ENCODE results near the gene TRMT112. TPM values are rescaled to one million over a fixed set of nuclear protein-coding genes. Genes with fewer than 3 reads are reported as not detected.

TRMT112 gene
- total RNA-seq, 1 experiment from 2014 or later: 494 TPM

- no peak for DNase-seq (ENCODE audit: low read depth)
- in situ Hi-C loops (cut with HindIII; ENCODE audit: low pct_unique_long_range_greater_than_20kb, low sequenced_read_pairs): no loop called here
Observed at GRCh38 chr11:64287676-64288352, 29.5 kb downstream of the TRMT112 start.

- in situ Hi-C loops (cut with HindIII; ENCODE audit: low pct_unique_long_range_greater_than_20kb, low sequenced_read_pairs): no loop called here
- no peak for DNase-seq (ENCODE audit: low read depth)
Observed at GRCh38 chr11:64286801-64287159, 30.6 kb downstream of the TRMT112 start.

- no peak for DNase-seq (ENCODE audit: low read depth)
Observed at GRCh38 chr11:64285885-64286800, 31.2 kb downstream of the TRMT112 start.

GRCh38 chr11:64284962-64285884 is 32.1 kb downstream of the TRMT112 start, which contains the start of gene GPR137:
TSS of gene GPR137 (plus strand) at chr11:64285848. CDS start at chr11:64286525, 677 bp downstream.
- DNase-seq (ENCODE audit: low read depth): peak; percentile 75
- in situ Hi-C loops (cut with HindIII; ENCODE audit: low pct_unique_long_range_greater_than_20kb, low sequenced_read_pairs): no loop called here

More at GRCh38 chr11:64285885-64286800, 31.2 kb downstream of the TRMT112 start:
- in situ Hi-C loops (cut with HindIII; ENCODE audit: low pct_unique_long_range_greater_than_20kb, low sequenced_read_pairs): no loop called here

GRCh38 chr11:64284048-64284961 is 33.1 kb downstream of the TRMT112 start, which contains the start of gene BAD:
TSS of gene BAD (minus strand) at chr11:64284665. CDS start at chr11:64284368, 297 bp downstream.
- in situ Hi-C loops (cut with HindIII; ENCODE audit: low pct_unique_long_range_greater_than_20kb, low sequenced_read_pairs): no loop called here
- DNase-seq (ENCODE audit: low read depth): peak; percentile 81

- in situ Hi-C loops (cut with HindIII; ENCODE audit: low pct_unique_long_range_greater_than_20kb, low sequenced_read_pairs): no loop called here
- no peak for DNase-seq (ENCODE audit: low read depth)
Observed at GRCh38 chr11:64283092-64283491, 34.3 kb downstream of the TRMT112 start.

GRCh38 chr11:64281957-64282770 is 35.2 kb downstream of the TRMT112 start:
- DNase-seq (ENCODE audit: low read depth): no peak
- in situ Hi-C loops (cut with HindIII; ENCODE audit: low pct_unique_long_range_greater_than_20kb, low sequenced_read_pairs): no loop called here

GRCh38 chr11:64278576-64279190 is 38.7 kb downstream of the TRMT112 start:
- in situ Hi-C loops (cut with HindIII; ENCODE audit: low pct_unique_long_range_greater_than_20kb, low sequenced_read_pairs): no loop called here

GRCh38 chr11:64276653-64277431 is 40.5 kb downstream of the TRMT112 start:
- DNase-seq (ENCODE audit: low read depth): no peak
- in situ Hi-C loops (cut with HindIII; ENCODE audit: low pct_unique_long_range_greater_than_20kb, low sequenced_read_pairs): no loop called here

More at GRCh38 chr11:64278576-64279190, 38.7 kb downstream of the TRMT112 start:
- DNase-seq (ENCODE audit: low read depth): no peak

- in situ Hi-C loops (cut with HindIII; ENCODE audit: low pct_unique_long_range_greater_than_20kb, low sequenced_read_pairs): no loop called here
- no peak for DNase-seq (ENCODE audit: low read depth)
Observed at GRCh38 chr11:64275841-64276240, 41.5 kb downstream of the TRMT112 start.

GRCh38 chr11:64275031-64275800 is 42.1 kb downstream of the TRMT112 start:
- in situ Hi-C loops (cut with HindIII; ENCODE audit: low pct_unique_long_range_greater_than_20kb, low sequenced_read_pairs): no loop called here
- DNase-seq (ENCODE audit: low read depth): no peak

- peak; percentile 99 for DNase-seq (ENCODE audit: low read depth)
- in situ Hi-C loops (cut with HindIII; ENCODE audit: low pct_unique_long_range_greater_than_20kb, low sequenced_read_pairs): no loop called here
Observed at GRCh38 chr11:64269540-64270220, 47.7 kb downstream of the TRMT112 start.

- DNase-seq (ENCODE audit: low read depth): peak; percentile 50
- in situ Hi-C loops (cut with HindIII; ENCODE audit: low pct_unique_long_range_greater_than_20kb, low sequenced_read_pairs): no loop called here
Observed at GRCh38 chr11:64268893-64269539, 48.3 kb downstream of the TRMT112 start.

All from Caki2 (cell line).